ENCODE data around the gene UGT1A10. TPM values are rescaled to one million over a fixed set of nuclear protein-coding genes. Genes with fewer than 3 reads are reported as not detected.
"Not testable (repeated sequence)": the region's sequence is repeated elsewhere in the genome, so short reads cannot be mapped to it uniquely, and the experiment has no call there.

The UGT1A10 gene
- total and polyA plus RNA-seq, 10 of the 15 experiments (the other 5 are each of a cell fraction or from before 2014, with no cell fraction given) = not detected

DNA sequence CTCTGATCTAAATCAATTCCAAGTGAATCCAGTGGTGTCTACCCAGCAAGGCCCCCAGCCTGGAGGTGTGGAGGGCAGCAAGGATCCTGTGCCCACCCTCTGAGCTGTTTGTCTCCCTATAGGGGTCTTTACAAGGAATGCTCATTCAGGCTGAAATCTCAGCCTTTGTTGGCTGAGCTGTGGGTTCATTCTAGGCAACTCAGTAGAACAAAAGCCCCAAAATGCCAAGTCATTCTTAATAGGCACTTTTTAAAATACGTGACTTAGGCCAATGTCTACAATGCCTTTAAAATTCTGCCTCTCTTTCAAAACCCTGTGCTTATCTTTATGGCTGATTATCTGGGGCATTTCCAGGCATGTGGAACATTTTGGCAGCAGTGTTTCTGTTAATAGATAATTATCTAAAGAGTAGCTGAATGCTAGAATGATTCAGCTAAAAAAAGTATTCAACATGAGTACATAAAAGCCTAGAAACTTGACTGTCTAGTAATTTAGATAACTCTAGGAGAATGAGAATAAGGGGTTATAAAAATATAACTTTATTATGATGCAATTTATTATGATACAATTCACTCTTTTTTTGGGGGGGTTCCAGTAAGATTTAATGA lies 63.9 kb downstream of the UGT1A10 start:
- POLR2A ChIA-PET = no interaction called here

DNA sequence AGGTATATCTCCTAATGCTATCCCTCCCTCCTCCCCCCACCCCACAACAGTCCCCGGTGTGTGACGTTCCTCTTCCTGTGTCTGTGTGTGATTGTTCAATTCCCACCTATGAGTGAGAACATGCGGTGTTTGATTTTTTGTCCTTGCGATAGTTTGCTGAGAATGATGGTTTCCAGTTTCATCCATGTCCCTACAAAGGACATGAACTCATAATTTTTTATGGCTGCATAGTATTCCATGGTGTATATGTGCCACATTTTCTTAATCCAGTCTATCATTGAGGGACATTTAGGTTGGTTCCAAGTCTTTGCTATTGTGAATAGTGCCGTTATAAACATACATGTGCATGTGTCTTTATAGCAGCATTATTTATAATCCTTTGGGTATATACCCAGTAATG lies 64.6 kb downstream of the UGT1A10 start:
- CTCF ChIA-PET; H3K4me1 ChIP-seq (ENCODE audit: control insufficient read depth, insufficient read depth, low read length); H3K27me3 ChIP-seq (replicated peaks in 1 of 2; ENCODE audit: control insufficient read depth in 2 of 2, insufficient read depth in 2 of 2, low read length in 1 of 2); H4K20me1 ChIP-seq (ENCODE audit: control insufficient read depth, insufficient read depth); BruUV-seq (replicated peaks); FAIRE-seq; H3K79me2 ChIP-seq (ENCODE audit: control insufficient read depth, insufficient read depth, low read length); POLR2A ChIA-PET; RAD21 ChIA-PET (ENCODE audit: unreplicated experiment); SMC1A ChIA-PET (ENCODE audit: uncharacterized antibody, unreplicated experiment); H3K27ac ChIP-seq (ENCODE audit: control insufficient read depth, insufficient read depth); ATAC-seq; H3K4me3 ChIP-seq; H3K36me3 ChIP-seq (ENCODE audit: control insufficient read depth in 2 of 2, insufficient read depth in 2 of 2, low read length in 1 of 2); H3K9ac ChIP-seq (ENCODE audit: control insufficient read depth, insufficient read depth, low read length); H3K4me2 ChIP-seq (ENCODE audit: control insufficient read depth, insufficient read depth); H3K9me3 ChIP-seq (replicated peaks; ENCODE audit: control insufficient read depth, insufficient read depth, low read length); DNase-seq (ENCODE audit: low read depth, low spot score); in situ Hi-C loops (cut with MboI); H2AFZ ChIP-seq (ENCODE audit: control insufficient read depth, low read depth, low read length); intact Hi-C loops (cut with micrococcal nuclease; ENCODE audit: unreplicated experiment): not testable (repeated sequence)
- WGBS (ENCODE audit: insufficient coverage, insufficient replicate concordance, low lambda C conversion rate, missing lambda C conversion rate) = 86% methylated on average over 5 of the region's 5 CpGs

More for the DNA sequence above, 63.9 kb downstream of the UGT1A10 start:
- no peak overlapping the region for H3K9ac ChIP-seq (ENCODE audit: control insufficient read depth, insufficient read depth, low read length)
- intact Hi-C loops (cut with micrococcal nuclease; ENCODE audit: unreplicated experiment) = no loop called here
- no peaks in the 10 kb centered on the region for H3K9me3 ChIP-seq (replicated peaks; ENCODE audit: control insufficient read depth, insufficient read depth, low read length)
- H3K27ac ChIP-seq (ENCODE audit: control insufficient read depth, insufficient read depth) = no peak overlapping the region
- DNase-seq (ENCODE audit: low read depth, low spot score) (no peak), ATAC-seq (no peak), FAIRE-seq (no peak)
- ChIA-PET RAD21 (ENCODE audit: unreplicated experiment) (no interaction called here), CTCF (no interaction called here), SMC1A (ENCODE audit: uncharacterized antibody, unreplicated experiment) (no interaction called here)
- no peak overlapping the region for H3K4me2 ChIP-seq (ENCODE audit: control insufficient read depth, insufficient read depth)
- TF ChIP-seq ETV6 (conservative IDR thresholded peaks at IDR 0.05 in 1 of 2, IDR thresholded peaks at IDR 0.05 in 1 of 2; ENCODE audit: borderline replicate concordance in 1 of 2, low read depth in 1 of 2) (no peak), NR2F1 (conservative IDR thresholded peaks at IDR 0.05) (no peak), RELA (IDR thresholded peaks at IDR 0.05; ENCODE audit: borderline replicate concordance, partially characterized antibody) (no peak), ZNF274 (IDR thresholded peaks at IDR 0.05; ENCODE audit: insufficient read depth, insufficient read length) (no peak), BMI1 (IDR thresholded peaks at IDR 0.05; ENCODE audit: borderline replicate concordance) (no peak), POLR2A (IDR thresholded peaks at IDR 0.05; ENCODE audit: low read depth, low read length) (no peak), MTA3 (IDR thresholded peaks at IDR 0.05; ENCODE audit: borderline replicate concordance, low read length) (no peak), NFIC (IDR thresholded peaks at IDR 0.05; ENCODE audit: low read depth, low read length) (no peak), PAX8 (IDR thresholded peaks at IDR 0.05) (no peak)
- TF ChIP-seq, protein P1, sequence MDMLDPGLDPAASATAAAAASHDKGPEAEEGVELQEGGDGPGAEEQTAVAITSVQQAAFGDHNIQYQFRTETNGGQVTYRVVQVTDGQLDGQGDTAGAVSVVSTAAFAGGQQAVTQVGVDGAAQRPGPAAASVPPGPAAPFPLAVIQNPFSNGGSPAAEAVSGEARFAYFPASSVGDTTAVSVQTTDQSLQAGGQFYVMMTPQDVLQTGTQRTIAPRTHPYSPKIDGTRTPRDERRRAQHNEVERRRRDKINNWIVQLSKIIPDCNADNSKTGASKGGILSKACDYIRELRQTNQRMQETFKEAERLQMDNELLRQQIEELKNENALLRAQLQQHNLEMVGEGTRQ (IDR thresholded peaks at IDR 0.05; ENCODE audit: borderline replicate concordance, low read depth, low read length) = no peak
- TF ChIP-seq, protein P2, sequence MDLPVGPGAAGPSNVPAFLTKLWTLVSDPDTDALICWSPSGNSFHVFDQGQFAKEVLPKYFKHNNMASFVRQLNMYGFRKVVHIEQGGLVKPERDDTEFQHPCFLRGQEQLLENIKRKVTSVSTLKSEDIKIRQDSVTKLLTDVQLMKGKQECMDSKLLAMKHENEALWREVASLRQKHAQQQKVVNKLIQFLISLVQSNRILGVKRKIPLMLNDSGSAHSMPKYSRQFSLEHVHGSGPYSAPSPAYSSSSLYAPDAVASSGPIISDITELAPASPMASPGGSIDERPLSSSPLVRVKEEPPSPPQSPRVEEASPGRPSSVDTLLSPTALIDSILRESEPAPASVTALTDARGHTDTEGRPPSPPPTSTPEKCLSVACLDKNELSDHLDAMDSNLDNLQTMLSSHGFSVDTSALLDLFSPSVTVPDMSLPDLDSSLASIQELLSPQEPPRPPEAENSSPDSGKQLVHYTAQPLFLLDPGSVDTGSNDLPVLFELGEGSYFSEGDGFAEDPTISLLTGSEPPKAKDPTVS (IDR thresholded peaks at IDR 0.05; ENCODE audit: low read depth, low read length) = no peak
- TF ChIP-seq, protein P3, sequence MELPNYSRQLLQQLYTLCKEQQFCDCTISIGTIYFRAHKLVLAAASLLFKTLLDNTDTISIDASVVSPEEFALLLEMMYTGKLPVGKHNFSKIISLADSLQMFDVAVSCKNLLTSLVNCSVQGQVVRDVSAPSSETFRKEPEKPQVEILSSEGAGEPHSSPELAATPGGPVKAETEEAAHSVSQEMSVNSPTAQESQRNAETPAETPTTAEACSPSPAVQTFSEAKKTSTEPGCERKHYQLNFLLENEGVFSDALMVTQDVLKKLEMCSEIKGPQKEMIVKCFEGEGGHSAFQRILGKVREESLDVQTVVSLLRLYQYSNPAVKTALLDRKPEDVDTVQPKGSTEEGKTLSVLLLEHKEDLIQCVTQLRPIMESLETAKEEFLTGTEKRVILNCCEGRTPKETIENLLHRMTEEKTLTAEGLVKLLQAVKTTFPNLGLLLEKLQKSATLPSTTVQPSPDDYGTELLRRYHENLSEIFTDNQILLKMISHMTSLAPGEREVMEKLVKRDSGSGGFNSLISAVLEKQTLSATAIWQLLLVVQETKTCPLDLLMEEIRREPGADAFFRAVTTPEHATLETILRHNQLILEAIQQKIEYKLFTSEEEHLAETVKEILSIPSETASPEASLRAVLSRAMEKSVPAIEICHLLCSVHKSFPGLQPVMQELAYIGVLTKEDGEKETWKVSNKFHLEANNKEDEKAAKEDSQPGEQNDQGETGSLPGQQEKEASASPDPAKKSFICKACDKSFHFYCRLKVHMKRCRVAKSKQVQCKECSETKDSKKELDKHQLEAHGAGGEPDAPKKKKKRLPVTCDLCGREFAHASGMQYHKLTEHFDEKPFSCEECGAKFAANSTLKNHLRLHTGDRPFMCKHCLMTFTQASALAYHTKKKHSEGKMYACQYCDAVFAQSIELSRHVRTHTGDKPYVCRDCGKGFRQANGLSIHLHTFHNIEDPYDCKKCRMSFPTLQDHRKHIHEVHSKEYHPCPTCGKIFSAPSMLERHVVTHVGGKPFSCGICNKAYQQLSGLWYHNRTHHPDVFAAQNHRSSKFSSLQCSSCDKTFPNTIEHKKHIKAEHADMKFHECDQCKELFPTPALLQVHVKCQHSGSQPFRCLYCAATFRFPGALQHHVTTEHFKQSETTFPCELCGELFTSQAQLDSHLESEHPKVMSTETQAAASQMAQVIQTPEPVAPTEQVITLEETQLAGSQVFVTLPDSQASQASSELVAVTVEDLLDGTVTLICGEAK (IDR thresholded peaks at IDR 0.05; ENCODE audit: borderline replicate concordance) = no peak
- H3K79me2 ChIP-seq (ENCODE audit: control insufficient read depth, insufficient read depth, low read length) = no peaks in the 10 kb centered on the region
- H3K4me3 ChIP-seq = no peak overlapping the region
- no peaks in the 10 kb centered on the region for H3K4me1 ChIP-seq (ENCODE audit: control insufficient read depth, insufficient read depth, low read length)
- no peaks in the 10 kb centered on the region for H3K27me3 ChIP-seq (replicated peaks in 1 of 2; ENCODE audit: control insufficient read depth in 2 of 2, insufficient read depth in 2 of 2, low read length in 1 of 2)
- BruUV-seq (replicated peaks) = no TSS peak
- WGBS (ENCODE audit: insufficient coverage, insufficient replicate concordance, low lambda C conversion rate, missing lambda C conversion rate) = 0% methylated on average over 1 of the region's 1 CpG
- H2AFZ ChIP-seq (ENCODE audit: control insufficient read depth, low read depth, low read length) = no peak overlapping the region
- no peaks in the 10 kb centered on the region for H4K20me1 ChIP-seq (ENCODE audit: control insufficient read depth, insufficient read depth)
- H3K36me3 ChIP-seq (ENCODE audit: control insufficient read depth in 2 of 2, insufficient read depth in 2 of 2, low read length in 1 of 2) = no peaks in the 10 kb centered on the region
- in situ Hi-C loops (cut with MboI) = no loop called here

Data from GM12878 (cell line).